ENCODE data around the gene ADAMTS13. TPM values are rescaled to one million over a fixed set of nuclear protein-coding genes. Genes with fewer than 3 reads are reported as not detected.

ADAMTS13 gene
- total RNA-seq, 1 donor from 2014 or later, result 12.9 TPM

DNA sequence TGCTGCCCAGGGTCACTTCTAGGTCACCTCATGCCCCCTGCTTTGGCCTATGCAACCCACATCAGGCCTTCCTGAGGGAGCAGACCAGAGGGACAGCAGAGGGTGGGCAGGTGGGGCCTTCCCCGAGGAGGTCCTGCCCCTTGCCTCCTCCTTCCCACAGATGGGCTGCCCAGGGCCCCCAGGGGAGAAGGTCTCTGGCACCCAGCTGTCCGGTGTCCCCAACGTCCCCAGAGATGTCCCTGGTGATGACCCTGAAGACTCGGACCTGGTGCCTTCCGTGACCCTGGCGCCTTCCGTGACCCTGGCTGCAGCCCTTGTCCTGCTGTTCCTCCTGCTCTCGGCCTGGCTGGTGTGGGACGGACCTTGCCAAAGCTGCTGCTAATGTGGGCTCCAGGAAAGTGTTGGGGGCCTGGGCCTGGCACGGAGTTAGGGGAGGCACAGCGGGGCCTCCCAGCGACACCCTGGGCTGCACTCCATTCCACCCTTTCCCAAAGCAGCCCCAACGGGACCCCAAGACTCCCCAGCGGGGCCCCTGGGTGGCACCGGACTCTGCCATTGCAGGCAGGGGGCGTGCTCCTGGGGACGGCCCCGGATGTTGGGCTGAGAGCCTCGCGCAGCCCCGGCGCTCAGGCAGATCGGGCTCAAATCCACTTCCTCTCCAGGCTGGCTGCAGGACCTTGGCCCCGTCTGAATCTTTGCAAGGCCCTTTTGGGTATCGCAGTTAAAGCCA is 63.5 kb downstream of the ADAMTS13 start:
- Mint-ChIP-seq H3K4me3 (no peak overlapping the region), H3K9me3 (no peaks in the 10 kb centered on the region)
- no peak for DNase-seq (ENCODE audit: extremely low spot score, unreplicated experiment)

DNA sequence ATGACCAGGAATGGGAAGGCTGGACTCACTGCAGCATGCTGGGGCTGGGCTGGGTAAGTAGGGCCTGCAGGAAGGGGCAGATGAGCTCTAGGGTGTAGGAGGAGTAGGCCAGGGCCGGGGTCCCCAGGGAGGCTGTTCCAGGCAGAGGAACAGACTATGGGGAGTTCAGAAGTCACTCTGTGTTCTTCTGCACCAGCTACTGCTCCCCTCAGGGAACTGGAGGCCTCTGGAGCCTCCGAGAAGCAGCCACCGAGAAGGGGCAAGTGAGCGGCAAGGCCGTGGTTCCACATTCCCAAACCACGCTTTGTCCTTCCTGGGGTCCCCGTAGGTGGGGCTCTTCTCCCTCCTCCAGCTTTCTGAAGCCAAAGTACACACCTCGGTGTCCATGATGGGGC is 65.2 kb downstream of the ADAMTS13 start:
- no peak for TF ChIP-seq CTCF (conservative IDR thresholded peaks at IDR 0.05)
- Mint-ChIP-seq H3K4me1 (ENCODE audit: unreplicated experiment) (peaks cover 15% of the 10 kb centered on the region), H3K4me3 (no peak overlapping the region), H3K27me3 (peaks cover 8% of the 10 kb centered on the region), H3K36me3 (no peaks in the 10 kb centered on the region), H3K27ac (no peak overlapping the region), H3K9me3 (no peaks in the 10 kb centered on the region)
- DNase-seq (ENCODE audit: extremely low spot score, unreplicated experiment), result no peak

More for the DNA sequence above, 63.5 kb downstream of the ADAMTS13 start:
- Mint-ChIP-seq H3K27me3 (peaks cover 8% of the 10 kb centered on the region), H3K27ac (peak overlapping the region; percentile 58), H3K4me1 (ENCODE audit: unreplicated experiment) (peaks cover 18% of the 10 kb centered on the region), H3K36me3 (no peaks in the 10 kb centered on the region)
- TF ChIP-seq CTCF (conservative IDR thresholded peaks at IDR 0.05), result no peak

DNA sequence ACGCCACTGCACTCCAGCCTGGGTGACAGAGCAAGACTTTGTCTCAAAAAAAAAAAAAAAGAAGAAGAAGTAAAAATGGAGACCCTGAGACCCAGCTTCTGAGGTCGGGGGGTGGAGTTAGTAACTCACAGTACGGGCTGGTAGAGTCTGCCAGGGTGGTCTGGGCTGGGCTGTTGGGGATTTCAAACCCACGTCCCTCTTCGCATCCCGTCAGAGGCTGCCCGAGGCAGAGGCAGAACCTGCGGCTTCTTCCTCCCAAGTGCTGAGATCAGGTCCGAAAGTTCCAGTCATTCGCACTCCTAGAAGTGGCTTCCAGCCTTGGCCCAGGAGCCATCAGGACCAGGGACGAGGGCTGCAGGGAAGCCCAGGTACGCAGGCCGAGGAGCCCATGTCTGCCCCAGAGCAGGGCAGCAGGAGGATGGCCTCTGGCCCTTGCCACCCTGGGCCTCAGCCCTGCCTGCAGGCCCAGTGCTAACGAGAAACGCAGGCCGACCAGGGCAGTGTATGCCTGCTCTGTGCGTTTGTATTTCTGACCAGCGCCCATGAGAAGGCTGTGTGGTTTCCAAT is 66.6 kb downstream of the ADAMTS13 start:
- Mint-ChIP-seq H3K9me3 (no peaks in the 10 kb centered on the region), H3K4me1 (ENCODE audit: unreplicated experiment) (peaks cover 11% of the 10 kb centered on the region), H3K27ac (no peak overlapping the region), H3K4me3 (no peak overlapping the region), H3K27me3 (peaks cover 3% of the 10 kb centered on the region), H3K36me3 (no peaks in the 10 kb centered on the region)
- no peak for DNase-seq (ENCODE audit: extremely low spot score, unreplicated experiment)
- no peak for TF ChIP-seq CTCF (conservative IDR thresholded peaks at IDR 0.05)

- no peak for DNase-seq (ENCODE audit: extremely low spot score, unreplicated experiment)
- Mint-ChIP-seq H3K36me3 (no peaks in the 10 kb centered on the region), H3K27ac (peak overlapping the region; percentile 8), H3K4me1 (ENCODE audit: unreplicated experiment) (peaks cover 11% of the 10 kb centered on the region), H3K4me3 (no peak overlapping the region), H3K27me3 (peaks cover 3% of the 10 kb centered on the region), H3K9me3 (no peaks in the 10 kb centered on the region)
- no peak for TF ChIP-seq CTCF (conservative IDR thresholded peaks at IDR 0.05)
Observed at GRCh38 chr9:133489253-133490190, 67.4 kb downstream of the ADAMTS13 start.

- Mint-ChIP-seq H3K36me3 (no peaks in the 10 kb centered on the region), H3K27me3 (peaks cover 3% of the 10 kb centered on the region), H3K27ac (no peak overlapping the region), H3K9me3 (no peaks in the 10 kb centered on the region), H3K4me1 (ENCODE audit: unreplicated experiment) (peaks cover 11% of the 10 kb centered on the region), H3K4me3 (no peak overlapping the region)
- TF ChIP-seq CTCF (conservative IDR thresholded peaks at IDR 0.05), result no peak
- no peak for DNase-seq (ENCODE audit: extremely low spot score, unreplicated experiment)
Observed at GRCh38 chr9:133490201-133490681, 68.1 kb downstream of the ADAMTS13 start.

Data from type B pancreatic cell (in vitro differentiated cells).